Spleen (tissue), 7 donors: Measurements from ENCODE around the gene CCL2.

Experiments
- POLR2AphosphoS5 ChIP-seq, 3 donors: sonication (generic); formaldehyde crosslinking; IDR thresholded peaks; one replicate each; pipeline ENCODE4 v1.5.1; 2017; ENCODE audit warnings: antibody characterized with exemption in 3 of 3
- TF ChIP-seq, protein P1 (sequence below), 11 experiments: fragments of 200-600 bp in 7 of 11; fragments of 450-650 bp in 4 of 11; sonication (generic) in 4 of 11; IDR thresholded peaks in 8 of 11; conservative IDR thresholded peaks in 3 of 11; 1 replicate in 7 of 11; 2 replicates in 4 of 11; pipeline versions ENCODE4 v1.4.0 to v1.8.0; 2016 to 2021; ENCODE audit warnings: antibody characterized with exemption in 11 of 11, inconsistent platforms in 4 of 11, mild to moderate bottlenecking in 1 of 11
- donor health status: DM: no; HTN: no; CAD: no; lungs with moderate emphysema.
- donor health status: DM: no; HTN: no; CAD: no.
- donor health status: DM: no; HTN: no; CAD: no.

DNA sequence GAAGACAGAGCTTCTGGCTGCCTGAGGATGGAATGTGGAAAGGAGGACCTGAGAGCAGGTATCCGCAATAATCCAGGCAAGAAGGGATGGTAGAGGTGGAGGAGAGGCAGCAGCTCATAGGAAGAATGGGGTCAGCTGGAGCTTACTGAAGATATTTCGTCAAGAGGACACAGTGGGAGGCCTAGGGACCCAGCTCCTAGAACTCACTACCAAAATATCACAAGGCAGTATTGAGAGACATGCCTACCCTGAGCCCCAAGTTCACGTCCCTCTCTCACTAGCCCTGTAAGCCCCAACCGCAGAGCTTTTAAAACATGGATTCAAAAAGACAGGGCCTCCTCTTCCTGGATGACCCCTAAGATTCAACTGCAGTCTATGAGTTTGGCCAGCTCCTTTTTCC, 50.0 kb downstream of the CCL2 start:
- TF ChIP-seq, protein P1, sequence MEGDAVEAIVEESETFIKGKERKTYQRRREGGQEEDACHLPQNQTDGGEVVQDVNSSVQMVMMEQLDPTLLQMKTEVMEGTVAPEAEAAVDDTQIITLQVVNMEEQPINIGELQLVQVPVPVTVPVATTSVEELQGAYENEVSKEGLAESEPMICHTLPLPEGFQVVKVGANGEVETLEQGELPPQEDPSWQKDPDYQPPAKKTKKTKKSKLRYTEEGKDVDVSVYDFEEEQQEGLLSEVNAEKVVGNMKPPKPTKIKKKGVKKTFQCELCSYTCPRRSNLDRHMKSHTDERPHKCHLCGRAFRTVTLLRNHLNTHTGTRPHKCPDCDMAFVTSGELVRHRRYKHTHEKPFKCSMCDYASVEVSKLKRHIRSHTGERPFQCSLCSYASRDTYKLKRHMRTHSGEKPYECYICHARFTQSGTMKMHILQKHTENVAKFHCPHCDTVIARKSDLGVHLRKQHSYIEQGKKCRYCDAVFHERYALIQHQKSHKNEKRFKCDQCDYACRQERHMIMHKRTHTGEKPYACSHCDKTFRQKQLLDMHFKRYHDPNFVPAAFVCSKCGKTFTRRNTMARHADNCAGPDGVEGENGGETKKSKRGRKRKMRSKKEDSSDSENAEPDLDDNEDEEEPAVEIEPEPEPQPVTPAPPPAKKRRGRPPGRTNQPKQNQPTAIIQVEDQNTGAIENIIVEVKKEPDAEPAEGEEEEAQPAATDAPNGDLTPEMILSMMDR (IDR thresholded peaks at IDR 0.05 in 8 of 11, conservative IDR thresholded peaks at IDR 0.05 in 3 of 11) = no peak
- no peak for TF ChIP-seq POLR2AphosphoS5 (IDR thresholded peaks at IDR 0.05)
